HFFc6 (cell line): ENCODE data around the gene CNTFR. TPM values are rescaled to one million over a fixed set of nuclear protein-coding genes. Genes with fewer than 3 reads are reported as not detected.

Experiments
- DNase-seq: peaks from one replicate; pipeline ENCODE4 v3.0.0-alpha.2; 2018
- H3K27ac Mint-ChIP-seq: 2 replicates; pipeline ENCODE4 v1.8.0; 2020; ENCODE audit warnings: mild to moderate bottlenecking, mixed read lengths
- H3K27me3 Mint-ChIP-seq: 2 replicates; pipeline ENCODE4 v1.8.0; 2021; ENCODE audit warnings: mild to moderate bottlenecking, moderate library complexity, mixed read lengths; ENCODE audit not compliant: insufficient read depth
- H3K36me3 Mint-ChIP-seq: 2 replicates; pipeline ENCODE4 v1.8.0; 2021; ENCODE audit warnings: low read depth, mixed read lengths
- H3K4me1 Mint-ChIP-seq: 2 replicates; pipeline ENCODE4 v1.8.0; 2020; ENCODE audit warnings: low read depth, mixed read lengths
- H3K4me3 Mint-ChIP-seq: 2 replicates; pipeline ENCODE4 v1.8.0; 2020; ENCODE audit warnings: mild to moderate bottlenecking, moderate library complexity, mixed read lengths
- H3K9me3 Mint-ChIP-seq: 2 replicates; pipeline ENCODE4 v1.8.0; 2020; ENCODE audit warnings: mild to moderate bottlenecking, mixed read lengths
- total RNA-seq, 6 experiments: library from RNA; stranded (reverse); fragmentation: NEBNext Ultra II Directional; extraction: Animal tissue kit (Norgen Biotek cat#: 25700); gene quantifications; 2 replicates in 1 of 6; 3 replicates in 5 of 6; pipeline ENCODE4 v1.2.3, GENCODE V29; 2021
- TF ChIP-seq, protein P1 (sequence below): fragments of 200-600 bp; sonication (generic); IDR thresholded peaks from 2 replicates; pipeline ENCODE4 v1.5.0; 2021; ENCODE audit warnings: antibody characterized with exemption, mild to moderate bottlenecking

The CNTFR gene
- total RNA-seq, 6 experiments from 2014 or later: not detected

GRCh38 chr9:34557426-34558321 lies 31.9 kb downstream of the CNTFR start:
- H3K9me3 Mint-ChIP-seq: no peaks in the 10 kb centered on the region
- H3K36me3 Mint-ChIP-seq: peaks cover under 1% of the 10 kb centered on the region; the same call in 1 of the 2 replicates
- H3K4me3 Mint-ChIP-seq: no peak overlapping the region
- H3K4me1 Mint-ChIP-seq: peaks cover 7% of the 10 kb centered on the region
- TF ChIP-seq, protein P1, sequence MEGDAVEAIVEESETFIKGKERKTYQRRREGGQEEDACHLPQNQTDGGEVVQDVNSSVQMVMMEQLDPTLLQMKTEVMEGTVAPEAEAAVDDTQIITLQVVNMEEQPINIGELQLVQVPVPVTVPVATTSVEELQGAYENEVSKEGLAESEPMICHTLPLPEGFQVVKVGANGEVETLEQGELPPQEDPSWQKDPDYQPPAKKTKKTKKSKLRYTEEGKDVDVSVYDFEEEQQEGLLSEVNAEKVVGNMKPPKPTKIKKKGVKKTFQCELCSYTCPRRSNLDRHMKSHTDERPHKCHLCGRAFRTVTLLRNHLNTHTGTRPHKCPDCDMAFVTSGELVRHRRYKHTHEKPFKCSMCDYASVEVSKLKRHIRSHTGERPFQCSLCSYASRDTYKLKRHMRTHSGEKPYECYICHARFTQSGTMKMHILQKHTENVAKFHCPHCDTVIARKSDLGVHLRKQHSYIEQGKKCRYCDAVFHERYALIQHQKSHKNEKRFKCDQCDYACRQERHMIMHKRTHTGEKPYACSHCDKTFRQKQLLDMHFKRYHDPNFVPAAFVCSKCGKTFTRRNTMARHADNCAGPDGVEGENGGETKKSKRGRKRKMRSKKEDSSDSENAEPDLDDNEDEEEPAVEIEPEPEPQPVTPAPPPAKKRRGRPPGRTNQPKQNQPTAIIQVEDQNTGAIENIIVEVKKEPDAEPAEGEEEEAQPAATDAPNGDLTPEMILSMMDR: no peak
- peaks cover 42% of the 10 kb centered on the region for H3K27me3 Mint-ChIP-seq
- H3K27ac Mint-ChIP-seq: no peak overlapping the region
- DNase-seq: no peak

DNA sequence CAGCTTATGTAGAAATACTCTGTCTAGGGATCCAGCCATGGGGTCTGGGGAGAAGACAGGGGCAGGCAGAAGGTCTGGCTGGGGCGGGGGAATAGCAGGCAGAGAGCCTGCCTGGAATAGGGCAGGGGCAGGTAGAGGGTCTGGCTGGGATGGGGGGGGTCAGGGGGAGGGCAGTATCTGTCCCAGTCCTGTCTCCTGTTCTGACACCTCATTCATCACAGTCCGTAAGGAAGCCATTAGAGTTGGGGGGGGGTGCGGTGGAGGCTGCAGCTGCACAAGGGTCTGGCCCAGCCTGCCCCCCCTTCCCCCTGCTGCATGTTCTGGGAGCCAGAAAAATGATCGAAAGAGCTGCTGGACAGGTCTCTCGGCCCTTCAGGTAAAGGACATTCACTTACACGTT lies 32.6 kb downstream of the CNTFR start:
- H3K4me3 Mint-ChIP-seq: no peak overlapping the region
- DNase-seq: no peak
- TF ChIP-seq, protein P1: no peak

DNA sequence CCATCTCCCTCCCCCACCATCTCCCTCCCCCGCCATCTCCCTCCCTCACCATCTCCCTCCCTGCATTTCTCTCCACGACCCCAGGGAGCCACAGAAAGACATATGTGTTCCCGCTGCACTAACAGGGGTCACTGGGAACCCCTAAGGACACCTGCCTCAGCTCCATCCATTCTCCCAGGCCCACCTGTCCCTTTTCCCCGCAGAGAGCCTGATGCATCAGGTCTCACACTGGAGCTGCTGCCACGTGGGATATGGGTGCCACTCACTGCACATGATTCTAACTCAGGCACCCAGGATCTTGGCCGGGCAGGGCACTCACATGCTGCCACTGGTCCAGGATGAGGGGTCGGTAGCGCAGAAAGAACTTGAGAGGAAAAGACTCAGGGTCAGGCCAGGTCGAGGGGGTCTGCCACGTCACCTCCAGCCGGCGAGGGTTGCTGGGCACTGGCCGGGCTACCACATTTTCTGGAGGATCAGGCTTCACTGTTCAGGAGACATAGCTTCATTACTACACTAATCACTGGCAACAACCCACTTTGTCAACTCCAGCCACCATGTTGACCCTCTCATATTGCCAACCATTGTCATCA lies 33.5 kb downstream of the CNTFR start:
- Mint-ChIP-seq H3K4me3 (no peak overlapping the region), H3K36me3 (no peaks in the 10 kb centered on the region), H3K4me1 (peaks cover 7% of the 10 kb centered on the region), H3K27me3 (peaks cover 44% of the 10 kb centered on the region), H3K9me3 (no peaks in the 10 kb centered on the region), H3K27ac (no peak overlapping the region)
- DNase-seq: no peak
- TF ChIP-seq, protein P1: no peak

More for the DNA sequence above, 32.6 kb downstream of the CNTFR start:
- no peak overlapping the region for H3K27ac Mint-ChIP-seq
- H3K9me3 Mint-ChIP-seq: no peaks in the 10 kb centered on the region
- H3K27me3 Mint-ChIP-seq: peaks cover 41% of the 10 kb centered on the region
- H3K36me3 Mint-ChIP-seq: no peaks in the 10 kb centered on the region
- H3K4me1 Mint-ChIP-seq: peaks cover 7% of the 10 kb centered on the region

DNA sequence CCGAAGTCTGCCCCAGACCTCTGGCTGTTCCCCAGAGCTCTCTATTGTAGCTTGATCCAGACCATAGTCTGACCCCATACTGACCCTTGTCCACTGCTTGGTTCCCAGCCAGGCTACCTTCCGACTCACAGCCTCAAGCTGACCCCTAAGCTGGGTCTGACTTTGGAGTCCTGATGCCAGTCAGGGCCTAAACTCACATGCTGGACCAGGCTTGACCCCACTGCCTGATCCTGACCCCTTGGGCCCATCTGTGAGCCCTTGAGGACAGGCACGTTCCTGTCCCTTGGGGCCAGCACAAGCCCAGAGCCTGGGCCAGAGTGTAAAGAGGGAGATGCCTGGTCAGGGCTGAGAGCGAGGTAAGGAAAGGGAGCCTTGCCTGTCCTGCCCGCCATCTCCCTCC lies 34.0 kb downstream of the CNTFR start:
- Mint-ChIP-seq H3K9me3 (no peaks in the 10 kb centered on the region), H3K27ac (no peak overlapping the region), H3K36me3 (no peaks in the 10 kb centered on the region), H3K4me1 (peaks cover 7% of the 10 kb centered on the region), H3K4me3 (no peak overlapping the region), H3K27me3 (peaks cover 44% of the 10 kb centered on the region)
- no peak for DNase-seq
- TF ChIP-seq, protein P1: no peak

GRCh38 chr9:34555002-34555348 lies 34.5 kb downstream of the CNTFR start:
- H3K4me3 Mint-ChIP-seq: no peak overlapping the region
- TF ChIP-seq, protein P1: no peak
- H3K27me3 Mint-ChIP-seq: peaks cover 39% of the 10 kb centered on the region
- DNase-seq: no peak
- no peaks in the 10 kb centered on the region for H3K36me3 Mint-ChIP-seq
- H3K27ac Mint-ChIP-seq: no peak overlapping the region
- peaks cover 2% of the 10 kb centered on the region for H3K4me1 Mint-ChIP-seq
- H3K9me3 Mint-ChIP-seq: no peaks in the 10 kb centered on the region
